Neural cell (in vitro differentiated cells): ENCODE measurements around the gene FHOD3. TPM values are rescaled to one million over a fixed set of nuclear protein-coding genes. Genes with fewer than 3 reads are reported as not detected.

Experiments used
- H2AFZ ChIP-seq: fragments of 200-600, 300-800 bp; sonication (generic), shearing (Covaris generic); 2 replicates; pipeline ENCODE4 v1.6.0; 2014; ENCODE audit warnings: low read depth, mild to moderate bottlenecking, antibody characterized with exemption, low read length, moderate library complexity
- H3F3A ChIP-seq: fragments of 200-600 bp; shearing (Covaris generic); 2 replicates; pipeline ENCODE4 v1.6.1; 2016; ENCODE audit warnings: mild to moderate bottlenecking, moderate library complexity, mixed read lengths, antibody characterized with exemption, low read length; ENCODE audit not compliant: insufficient read depth, poor library complexity, severe bottlenecking
- H3K27ac ChIP-seq: fragments of 200-600, 300-800 bp; sonication (generic), shearing (Covaris generic); 2 replicates; pipeline ENCODE4 v1.5.1; 2014; ENCODE audit warnings: mild to moderate bottlenecking, low read length, moderate library complexity
- H3K27me3 ChIP-seq: fragments of 300-800, 200-600 bp; sonication (generic), shearing (Covaris generic); 2 replicates; pipeline ENCODE4 v1.6.0; 2014; ENCODE audit warnings: mild to moderate bottlenecking, low read depth, low read length, moderate library complexity; ENCODE audit not compliant: insufficient read depth
- H3K36me3 ChIP-seq: fragments of 300-800, 200-600 bp; sonication (generic), shearing (Covaris generic); 2 replicates; pipeline ENCODE4 v1.5.1; 2014; ENCODE audit warnings: mild to moderate bottlenecking, antibody characterized with exemption, low read length, moderate library complexity; ENCODE audit not compliant: insufficient read depth
- H3K4me2 ChIP-seq: fragments of 300-800, 200-600 bp; sonication (generic), shearing (Covaris generic); 2 replicates; pipeline ENCODE4 v1.6.0; 2014; ENCODE audit warnings: mild to moderate bottlenecking, low read length
- H3K4me3 ChIP-seq: fragments of 300-800, 200-600 bp; sonication (generic), shearing (Covaris generic); 2 replicates; pipeline ENCODE4 v1.5.1; 2014; ENCODE audit warnings: mild to moderate bottlenecking, low read length, moderate library complexity
- H3K79me2 ChIP-seq: fragments of 200-600 bp; shearing (Covaris generic); replicated peaks from 2 replicates; pipeline ENCODE4 v1.6.0; 2014; ENCODE audit warnings: mild to moderate bottlenecking, low read length, moderate library complexity; ENCODE audit not compliant: insufficient read depth
- H3K9ac ChIP-seq: fragments of 300-800, 200-600 bp; sonication (generic), shearing (Covaris generic); 2 replicates; pipeline ENCODE4 v1.6.1; 2016; ENCODE audit warnings: mild to moderate bottlenecking, low read length, mixed read lengths
- H3K9me2 ChIP-seq: fragments of 200-600 bp; shearing (Covaris generic); 2 replicates; pipeline ENCODE4 v1.6.1; 2016; ENCODE audit warnings: mild to moderate bottlenecking, low read length, mixed read lengths; ENCODE audit not compliant: insufficient read depth
- H3K9me3 ChIP-seq: fragments of 200-600, 300-800 bp; sonication (generic), shearing (Covaris generic); 2 replicates; pipeline ENCODE4 v1.6.1; 2016; ENCODE audit warnings: mild to moderate bottlenecking, mixed run types, low read length, moderate library complexity, mixed read lengths
- H4K20me1 ChIP-seq: fragments of 200-600 bp; shearing (Covaris generic); 2 replicates; pipeline ENCODE4 v1.6.1; 2016; ENCODE audit warnings: mild to moderate bottlenecking, mixed run types; ENCODE audit not compliant: insufficient read depth
- EP300 ChIP-seq: fragments of 450-650 bp; conservative IDR thresholded peaks from 2 replicates; pipeline ENCODE4 v1.6.1; 2014; ENCODE audit warnings: antibody characterized with exemption, mild to moderate bottlenecking, moderate library complexity; ENCODE audit not compliant: poor library complexity, severe bottlenecking
- EZH2 ChIP-seq: fragments of 200-600, 300-800 bp; shearing (Covaris generic), sonication (generic); IDR thresholded peaks from 2 replicates; pipeline ENCODE4 v1.6.1; 2014; ENCODE audit warnings: antibody characterized with exemption, low read length, borderline replicate concordance, mild to moderate bottlenecking; ENCODE audit not compliant: insufficient read depth, poor library complexity, severe bottlenecking
- MXI1 ChIP-seq: fragments of 450-650 bp; conservative IDR thresholded peaks from 2 replicates; pipeline ENCODE4 v1.6.1; 2014; ENCODE audit warnings: antibody characterized with exemption, mild to moderate bottlenecking; ENCODE audit not compliant: poor library complexity, severe bottlenecking
- POLR2AphosphoS5 ChIP-seq: IDR thresholded peaks from 2 replicates; pipeline ENCODE4 v1.6.1; 2012
- RAD21 ChIP-seq: fragments of 450-650 bp; conservative IDR thresholded peaks from 2 replicates; pipeline ENCODE4 v1.6.1; 2014; ENCODE audit warnings: antibody characterized with exemption, mild to moderate bottlenecking, moderate library complexity
- REST ChIP-seq: IDR thresholded peaks from 2 replicates; pipeline ENCODE4 v1.6.1; 2012; ENCODE audit warnings: borderline replicate concordance
- SMC3 ChIP-seq: fragments of 450-650 bp; conservative IDR thresholded peaks from 2 replicates; pipeline ENCODE4 v1.6.1; 2014; ENCODE audit warnings: antibody characterized with exemption, mild to moderate bottlenecking, moderate library complexity; ENCODE audit not compliant: poor library complexity
- TAF1 ChIP-seq: IDR thresholded peaks from 2 replicates; pipeline ENCODE4 v1.6.1; 2012; ENCODE audit warnings: low read depth
- polyA plus RNA-seq: library from polyadenylated mRNA; depleted of rRNA; stranded (reverse); fragments of >200 nt; gene quantifications from 2 replicates; pipeline ENCODE4 v1.2.3, GENCODE V29; 2014
- TF ChIP-seq, protein P1 (sequence below): fragments of 450-650 bp; IDR thresholded peaks from 2 replicates; pipeline ENCODE4 v1.5.1; 2014; ENCODE audit warnings: antibody characterized with exemption, mild to moderate bottlenecking, moderate library complexity; ENCODE audit not compliant: poor library complexity, severe bottlenecking

The FHOD3 gene
- polyA plus RNA-seq, 1 donor from 2014 or later, result 19.4 TPM

GRCh38 chr18:36494160-36494437 lies 196.6 kb downstream of the FHOD3 start:
- no peaks in the 10 kb centered on the region for H4K20me1 ChIP-seq
- no peaks in the 10 kb centered on the region for H3K9me2 ChIP-seq
- no peak for TF ChIP-seq SMC3
- no peak for TF ChIP-seq RAD21
- peaks cover 4% of the 10 kb centered on the region for H3K79me2 ChIP-seq
- no peak overlapping the region for H3K9ac ChIP-seq
- no peak overlapping the region for H3K27ac ChIP-seq
- H3F3A ChIP-seq, result no peaks in the 10 kb centered on the region
- H3K9me3 ChIP-seq, result no peaks in the 10 kb centered on the region
- H3K27me3 ChIP-seq, result no peaks in the 10 kb centered on the region
- H3K36me3 ChIP-seq, result no peaks in the 10 kb centered on the region
- H3K4me3 ChIP-seq, result peak overlapping the region; percentile 5
- H2AFZ ChIP-seq, result no peak overlapping the region
- H3K4me2 ChIP-seq, result no peak overlapping the region

DNA sequence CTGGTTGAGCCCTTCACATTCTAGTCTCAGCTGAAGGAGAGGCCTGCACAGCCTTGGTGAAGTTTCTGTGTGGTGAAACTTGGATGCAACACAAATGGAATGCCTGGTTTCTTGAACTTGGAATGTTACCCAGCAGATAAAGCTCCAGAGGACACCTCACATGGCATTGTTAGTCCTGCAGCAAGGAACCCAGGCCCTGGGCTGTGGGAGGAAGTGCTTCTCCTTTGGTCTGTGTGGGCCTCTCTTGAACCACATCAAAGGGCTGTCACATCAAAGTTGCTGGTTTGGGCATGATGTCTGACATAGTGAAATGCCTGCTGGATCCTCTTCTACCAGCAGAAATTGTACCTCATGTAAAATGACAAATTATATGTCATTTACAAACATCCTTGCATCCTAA lies 198.5 kb downstream of the FHOD3 start:
- H3K27me3 ChIP-seq, result no peaks in the 10 kb centered on the region
- H3F3A ChIP-seq, result no peaks in the 10 kb centered on the region
- H3K4me3 ChIP-seq, result no peak overlapping the region
- no peak overlapping the region for H2AFZ ChIP-seq
- no peak overlapping the region for H3K4me2 ChIP-seq
- H3K79me2 ChIP-seq, result peaks cover 4% of the 10 kb centered on the region
- no peak for TF ChIP-seq TAF1
- TF ChIP-seq EZH2, result no peak
- TF ChIP-seq POLR2AphosphoS5, result no peak
- no peak for TF ChIP-seq RAD21
- no peak for TF ChIP-seq EP300
- TF ChIP-seq REST, result no peak
- TF ChIP-seq MXI1, result no peak
- no peak for TF ChIP-seq SMC3
- TF ChIP-seq, protein P1, sequence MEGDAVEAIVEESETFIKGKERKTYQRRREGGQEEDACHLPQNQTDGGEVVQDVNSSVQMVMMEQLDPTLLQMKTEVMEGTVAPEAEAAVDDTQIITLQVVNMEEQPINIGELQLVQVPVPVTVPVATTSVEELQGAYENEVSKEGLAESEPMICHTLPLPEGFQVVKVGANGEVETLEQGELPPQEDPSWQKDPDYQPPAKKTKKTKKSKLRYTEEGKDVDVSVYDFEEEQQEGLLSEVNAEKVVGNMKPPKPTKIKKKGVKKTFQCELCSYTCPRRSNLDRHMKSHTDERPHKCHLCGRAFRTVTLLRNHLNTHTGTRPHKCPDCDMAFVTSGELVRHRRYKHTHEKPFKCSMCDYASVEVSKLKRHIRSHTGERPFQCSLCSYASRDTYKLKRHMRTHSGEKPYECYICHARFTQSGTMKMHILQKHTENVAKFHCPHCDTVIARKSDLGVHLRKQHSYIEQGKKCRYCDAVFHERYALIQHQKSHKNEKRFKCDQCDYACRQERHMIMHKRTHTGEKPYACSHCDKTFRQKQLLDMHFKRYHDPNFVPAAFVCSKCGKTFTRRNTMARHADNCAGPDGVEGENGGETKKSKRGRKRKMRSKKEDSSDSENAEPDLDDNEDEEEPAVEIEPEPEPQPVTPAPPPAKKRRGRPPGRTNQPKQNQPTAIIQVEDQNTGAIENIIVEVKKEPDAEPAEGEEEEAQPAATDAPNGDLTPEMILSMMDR, result no peak
- H4K20me1 ChIP-seq, result no peaks in the 10 kb centered on the region
- H3K27ac ChIP-seq, result no peak overlapping the region
- no peaks in the 10 kb centered on the region for H3K9me2 ChIP-seq
- no peaks in the 10 kb centered on the region for H3K36me3 ChIP-seq
- no peaks in the 10 kb centered on the region for H3K9me3 ChIP-seq
- no peak overlapping the region for H3K9ac ChIP-seq

DNA sequence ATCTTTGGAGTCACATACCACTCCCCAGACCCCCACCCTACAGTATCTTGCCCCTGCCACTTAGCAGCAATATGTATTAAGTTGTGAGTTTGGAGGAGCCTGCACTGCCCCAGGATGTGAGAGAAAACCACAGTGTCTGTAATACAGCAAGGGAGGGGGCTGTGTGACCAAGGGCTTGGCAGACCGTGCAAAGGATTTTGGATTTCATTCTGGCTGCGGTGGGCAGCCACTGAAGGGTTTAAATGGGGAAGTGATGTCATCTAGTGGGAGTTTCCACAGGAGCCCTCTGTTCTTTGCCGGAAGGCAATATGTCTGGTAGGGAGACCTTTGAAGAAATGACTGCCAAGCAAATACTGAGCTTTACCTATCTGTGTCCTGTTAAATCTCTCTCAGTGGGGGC lies 202.4 kb downstream of the FHOD3 start:
- H2AFZ ChIP-seq, result no peak overlapping the region
- H3K4me3 ChIP-seq, result no peak overlapping the region
- H3K9ac ChIP-seq, result no peak overlapping the region
- H3K36me3 ChIP-seq, result no peaks in the 10 kb centered on the region
- no peaks in the 10 kb centered on the region for H3K27me3 ChIP-seq
- H3K9me2 ChIP-seq, result no peaks in the 10 kb centered on the region
- TF ChIP-seq REST (no peak), EZH2 (no peak), MXI1 (no peak), SMC3 (no peak), TAF1 (no peak), POLR2AphosphoS5 (no peak), EP300 (no peak), RAD21 (no peak)
- TF ChIP-seq, protein P1, result no peak
- H3F3A ChIP-seq, result no peaks in the 10 kb centered on the region
- H3K79me2 ChIP-seq, result peaks cover 4% of the 10 kb centered on the region
- no peaks in the 10 kb centered on the region for H3K9me3 ChIP-seq
- no peaks in the 10 kb centered on the region for H4K20me1 ChIP-seq
- H3K27ac ChIP-seq, result no peak overlapping the region
- no peak overlapping the region for H3K4me2 ChIP-seq
